ENCODE data around the gene KTN1. TPM values are rescaled to one million over a fixed set of nuclear protein-coding genes. Genes with fewer than 3 reads are reported as not detected.

Gene KTN1
- total RNA-seq, 1 donor from 2014 or later = 135 TPM

DNA sequence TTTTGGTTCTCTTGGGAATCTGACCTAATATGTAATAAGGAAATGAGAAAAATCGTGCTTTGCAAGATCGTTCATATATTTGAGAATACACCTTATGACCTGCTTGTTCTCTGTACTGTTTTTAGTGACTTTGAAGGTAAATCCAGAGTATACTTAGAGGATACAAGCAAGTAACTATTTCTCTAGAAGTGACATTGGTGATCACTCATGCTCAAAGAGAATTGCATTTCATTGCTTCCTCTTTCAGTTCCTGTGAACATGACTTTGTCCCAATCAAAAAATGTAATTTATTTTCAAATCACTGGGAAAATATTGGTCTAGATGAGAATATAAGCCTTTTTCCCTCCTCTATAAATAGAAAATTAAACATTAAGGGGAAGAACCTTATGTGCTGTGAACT lies 2.7 kb downstream of the KTN1 start:
- peak overlapping the region; percentile 7 for H3K4me3 Mint-ChIP-seq (ENCODE audit: low read depth)
- peaks cover 3% of the 10 kb centered on the region for H3K36me3 Mint-ChIP-seq (ENCODE audit: low read depth)
- no peak overlapping the region for H3K27ac Mint-ChIP-seq
- intact Hi-C loops (cut with micrococcal nuclease) = loop anchor here (5.0 to 10.0 kb wide), 2 partner anchors 60 to 308 kb away; partner anchors contain the start of gene FBXO34
- no peaks in the 10 kb centered on the region for H3K27me3 Mint-ChIP-seq (ENCODE audit: low read depth)
- H3K9me3 Mint-ChIP-seq = no peaks in the 10 kb centered on the region
- DNase-seq (ENCODE audit: low spot score) = no peak
- peaks cover 44% of the 10 kb centered on the region for H3K4me1 Mint-ChIP-seq (ENCODE audit: low read depth)

DNA sequence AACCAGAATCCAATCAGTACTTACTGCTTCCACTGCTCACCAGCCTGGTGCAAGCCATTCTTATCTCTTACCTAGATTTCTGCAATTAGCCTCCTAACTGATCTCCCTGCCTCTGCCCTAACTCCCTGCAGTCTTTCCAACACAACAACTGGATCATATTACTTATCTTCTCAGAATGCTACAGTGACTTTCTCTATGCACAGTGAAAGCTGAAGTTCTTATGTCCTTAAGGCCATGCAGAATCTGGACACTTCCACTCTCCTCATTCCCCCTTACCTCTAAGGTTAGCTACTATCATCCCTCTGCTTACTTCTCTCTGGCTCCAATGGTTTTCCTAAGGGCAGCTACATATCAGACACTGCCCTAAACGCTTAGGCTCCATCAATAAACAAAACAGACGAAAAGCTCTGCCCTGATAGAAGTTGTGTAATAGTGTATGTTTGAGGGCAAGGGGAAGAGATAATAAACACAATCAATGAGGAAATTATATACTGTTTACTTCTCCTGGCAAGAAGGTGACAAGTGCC lies 4.0 kb downstream of the KTN1 start:
- H3K27ac Mint-ChIP-seq = no peak overlapping the region
- no peak overlapping the region for H3K4me3 Mint-ChIP-seq (ENCODE audit: low read depth)
- no peaks in the 10 kb centered on the region for H3K9me3 Mint-ChIP-seq
- H3K4me1 Mint-ChIP-seq (ENCODE audit: low read depth) = peaks cover 42% of the 10 kb centered on the region
- H3K36me3 Mint-ChIP-seq (ENCODE audit: low read depth) = peaks cover 3% of the 10 kb centered on the region
- intact Hi-C loops (cut with micrococcal nuclease) = loop anchor here (5.0 to 10.0 kb wide), 2 partner anchors 58 to 309 kb away; partner anchors contain the start of gene FBXO34
- DNase-seq (ENCODE audit: low spot score) = no peak
- H3K27me3 Mint-ChIP-seq (ENCODE audit: low read depth) = no peaks in the 10 kb centered on the region

DNA sequence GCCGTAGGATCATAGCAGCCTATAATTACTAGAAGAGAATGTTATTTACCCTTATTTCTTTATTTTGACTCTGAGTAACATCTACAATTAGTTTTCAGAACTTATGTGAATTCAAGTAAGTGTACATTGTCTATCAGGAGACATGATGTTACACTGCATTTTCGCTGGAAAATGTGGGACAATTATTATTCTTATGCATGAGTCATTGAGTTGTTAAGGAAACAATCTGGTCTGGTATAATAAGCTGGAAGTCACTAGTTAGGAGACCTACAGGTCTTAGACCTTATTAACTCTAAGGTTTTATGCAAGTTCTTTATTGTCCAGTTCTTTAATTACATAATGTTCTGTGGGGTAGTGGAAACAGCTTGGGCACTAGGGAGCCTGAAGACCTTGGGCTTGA lies 5.8 kb downstream of the KTN1 start:
- no peak overlapping the region for H3K27ac Mint-ChIP-seq
- H3K4me3 Mint-ChIP-seq (ENCODE audit: low read depth) = no peak overlapping the region
- intact Hi-C loops (cut with micrococcal nuclease) = loop anchor here (10.0 kb wide), 1 partner anchor 311 kb away; the partner anchor contains the start of gene FBXO34
- H3K27me3 Mint-ChIP-seq (ENCODE audit: low read depth) = no peaks in the 10 kb centered on the region
- H3K4me1 Mint-ChIP-seq (ENCODE audit: low read depth) = peaks cover 43% of the 10 kb centered on the region
- no peak for DNase-seq (ENCODE audit: low spot score)
- H3K36me3 Mint-ChIP-seq (ENCODE audit: low read depth) = peaks cover 3% of the 10 kb centered on the region
- no peaks in the 10 kb centered on the region for H3K9me3 Mint-ChIP-seq

DNA sequence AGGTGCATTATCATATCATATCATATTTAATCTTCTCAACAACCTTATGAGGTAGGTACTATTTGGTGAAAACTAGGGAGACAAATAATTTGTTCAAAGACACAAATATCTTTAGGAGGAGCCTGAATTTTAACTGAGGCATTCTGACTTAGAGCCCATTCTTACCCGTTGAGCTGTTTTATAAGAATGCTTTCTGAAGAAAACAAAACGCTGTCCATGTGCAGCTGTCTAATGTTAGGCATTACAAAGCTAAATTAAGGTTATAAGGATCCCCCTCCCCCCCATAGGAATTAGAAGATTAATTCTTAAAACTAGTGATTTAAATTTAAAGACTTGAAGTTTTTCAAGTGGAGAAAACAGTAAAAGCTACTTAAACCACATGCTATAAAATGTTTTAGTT lies 6.4 kb downstream of the KTN1 start:
- H3K27me3 Mint-ChIP-seq (ENCODE audit: low read depth) = no peaks in the 10 kb centered on the region
- H3K27ac Mint-ChIP-seq = no peak overlapping the region
- H3K4me1 Mint-ChIP-seq (ENCODE audit: low read depth) = peaks cover 39% of the 10 kb centered on the region
- DNase-seq (ENCODE audit: low spot score) = no peak
- intact Hi-C loops (cut with micrococcal nuclease) = loop anchor here (10.0 kb wide), 1 partner anchor 312 kb away; the partner anchor contains the start of gene FBXO34
- H3K9me3 Mint-ChIP-seq = no peaks in the 10 kb centered on the region
- H3K36me3 Mint-ChIP-seq (ENCODE audit: low read depth) = no peaks in the 10 kb centered on the region
- H3K4me3 Mint-ChIP-seq (ENCODE audit: low read depth) = no peak overlapping the region

DNA sequence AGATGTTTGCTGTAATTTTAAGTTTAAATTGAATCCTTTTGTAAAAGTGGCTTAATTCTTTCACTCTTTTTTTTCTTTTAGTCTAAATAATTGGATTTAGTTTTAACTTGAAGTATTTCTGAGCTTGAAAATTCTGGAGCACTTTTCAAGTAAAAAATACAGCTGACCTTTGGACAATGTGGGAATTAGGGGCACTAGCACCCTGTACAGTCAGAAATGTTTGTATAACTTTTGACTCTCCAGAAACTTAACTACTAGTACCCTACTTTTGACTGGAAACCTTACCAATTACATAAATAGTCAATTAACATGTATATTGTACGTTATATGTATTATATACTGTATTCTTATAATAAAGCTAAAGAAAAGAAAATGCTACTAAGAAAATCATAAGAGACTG lies 7.8 kb downstream of the KTN1 start:
- Mint-ChIP-seq H3K27me3 (ENCODE audit: low read depth) (no peaks in the 10 kb centered on the region), H3K27ac (no peak overlapping the region), H3K4me3 (ENCODE audit: low read depth) (no peak overlapping the region), H3K9me3 (no peaks in the 10 kb centered on the region), H3K4me1 (ENCODE audit: low read depth) (peaks cover 39% of the 10 kb centered on the region), H3K36me3 (ENCODE audit: low read depth) (no peaks in the 10 kb centered on the region)
- intact Hi-C loops (cut with micrococcal nuclease) = loop anchor here (10.0 kb wide), 1 partner anchor 313 kb away; the partner anchor contains the start of gene FBXO34
- DNase-seq (ENCODE audit: low spot score) = no peak

DNA sequence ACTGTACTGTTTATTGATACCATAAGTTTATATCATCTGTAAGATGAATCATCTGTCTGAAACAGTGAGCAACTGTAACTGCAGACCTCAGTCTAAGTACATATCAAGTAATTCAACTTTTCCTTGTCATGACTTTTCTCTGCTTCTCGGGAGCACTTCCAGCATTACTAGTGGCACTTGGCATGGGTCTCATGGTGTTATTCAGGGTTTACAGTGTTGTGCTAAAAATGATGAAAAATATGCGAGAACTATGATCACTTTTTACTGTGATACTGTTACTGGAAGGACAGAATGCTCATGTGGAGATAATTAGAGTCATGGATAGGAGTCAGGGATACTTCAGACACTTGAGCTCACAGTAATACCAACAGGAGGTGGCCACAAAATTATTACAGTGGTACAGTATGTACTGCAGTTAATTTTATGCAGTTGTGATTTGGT lies 8.3 kb downstream of the KTN1 start:
- no peak for DNase-seq (ENCODE audit: low spot score)
- no peak overlapping the region for H3K27ac Mint-ChIP-seq
- no peaks in the 10 kb centered on the region for H3K27me3 Mint-ChIP-seq (ENCODE audit: low read depth)
- intact Hi-C loops (cut with micrococcal nuclease) = loop anchor here (10.0 kb wide), 1 partner anchor 313 kb away; the partner anchor contains the start of gene FBXO34
- H3K36me3 Mint-ChIP-seq (ENCODE audit: low read depth) = no peaks in the 10 kb centered on the region
- peaks cover 36% of the 10 kb centered on the region for H3K4me1 Mint-ChIP-seq (ENCODE audit: low read depth)
- H3K9me3 Mint-ChIP-seq = no peaks in the 10 kb centered on the region
- H3K4me3 Mint-ChIP-seq (ENCODE audit: low read depth) = no peak overlapping the region

DNA sequence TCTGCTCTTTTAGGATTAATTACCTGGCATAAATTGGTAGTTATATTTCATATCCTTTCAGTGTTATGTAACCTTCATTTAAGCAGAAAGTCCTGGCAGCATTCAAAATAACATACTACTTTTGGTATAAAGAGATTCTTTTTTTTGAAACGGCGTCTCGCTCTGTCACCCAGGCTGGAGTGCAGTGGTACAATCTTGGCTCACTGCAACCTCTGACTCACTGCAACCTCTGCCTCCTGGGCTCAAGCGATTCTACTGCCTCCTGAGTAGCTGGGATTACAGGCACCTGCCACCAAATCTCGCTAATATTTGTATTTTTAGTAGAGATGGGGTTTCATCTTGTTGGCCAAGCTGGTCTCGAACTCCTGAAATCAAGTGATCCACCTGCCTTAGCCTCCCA lies 9.2 kb downstream of the KTN1 start:
- H3K4me1 Mint-ChIP-seq (ENCODE audit: low read depth) = peaks cover 42% of the 10 kb centered on the region
- H3K27ac Mint-ChIP-seq = no peak overlapping the region
- no peak overlapping the region for H3K4me3 Mint-ChIP-seq (ENCODE audit: low read depth)
- intact Hi-C loops (cut with micrococcal nuclease) = loop anchor here (10.0 kb wide), 1 partner anchor 314 kb away; the partner anchor contains the start of gene FBXO34
- H3K36me3 Mint-ChIP-seq (ENCODE audit: low read depth) = peaks cover 4% of the 10 kb centered on the region
- H3K9me3 Mint-ChIP-seq = no peaks in the 10 kb centered on the region
- no peaks in the 10 kb centered on the region for H3K27me3 Mint-ChIP-seq (ENCODE audit: low read depth)
- DNase-seq (ENCODE audit: low spot score) = no peak

DNA sequence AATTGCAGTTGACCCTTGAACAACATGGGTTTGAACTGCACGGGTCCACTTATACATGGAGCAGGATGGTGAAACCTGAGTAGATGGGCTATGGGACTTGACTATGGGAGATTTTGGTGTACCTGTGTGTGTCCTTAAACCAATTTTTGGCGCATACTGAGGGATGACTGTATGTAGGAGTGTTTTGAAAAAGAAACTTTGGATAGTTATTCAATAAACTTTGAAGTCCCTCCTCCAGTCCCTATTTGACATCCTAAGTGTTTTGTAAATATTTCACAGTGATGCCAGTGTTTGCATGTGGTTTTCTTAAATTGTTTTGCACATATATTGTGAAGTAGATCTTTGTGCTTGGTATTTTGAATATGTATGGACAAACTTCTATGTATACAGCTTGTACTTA lies 12.4 kb downstream of the KTN1 start:
- H3K4me1 Mint-ChIP-seq (ENCODE audit: low read depth) = peaks cover 29% of the 10 kb centered on the region
- DNase-seq (ENCODE audit: low spot score) = no peak
- intact Hi-C loops (cut with micrococcal nuclease) = no loop called here
- no peaks in the 10 kb centered on the region for H3K9me3 Mint-ChIP-seq
- no peak overlapping the region for H3K4me3 Mint-ChIP-seq (ENCODE audit: low read depth)
- H3K27ac Mint-ChIP-seq = no peak overlapping the region
- peaks cover 4% of the 10 kb centered on the region for H3K36me3 Mint-ChIP-seq (ENCODE audit: low read depth)
- H3K27me3 Mint-ChIP-seq (ENCODE audit: low read depth) = no peaks in the 10 kb centered on the region

DNA sequence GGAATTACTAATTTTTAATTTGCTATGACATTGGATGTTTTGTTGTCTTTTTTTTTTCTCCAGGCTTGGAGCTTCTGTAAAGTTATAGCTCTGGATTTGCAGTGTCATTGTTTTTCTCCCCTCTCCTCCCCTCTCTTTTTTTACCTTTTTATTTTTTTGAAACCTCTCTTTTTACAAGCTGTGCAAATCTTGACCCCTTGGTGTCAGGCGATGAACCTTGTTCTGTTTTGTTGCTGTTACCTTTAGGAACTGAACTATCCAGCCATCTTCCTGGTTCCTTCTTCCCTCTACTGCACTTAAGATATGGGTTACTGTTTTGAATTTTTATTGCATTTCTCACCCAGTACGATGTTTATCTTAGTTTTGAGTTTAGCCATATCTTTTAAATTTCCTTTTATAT lies 13.7 kb downstream of the KTN1 start:
- DNase-seq (ENCODE audit: low spot score) = no peak
- peaks cover 22% of the 10 kb centered on the region for H3K4me1 Mint-ChIP-seq (ENCODE audit: low read depth)
- no peak overlapping the region for H3K27ac Mint-ChIP-seq
- no peak overlapping the region for H3K4me3 Mint-ChIP-seq (ENCODE audit: low read depth)
- intact Hi-C loops (cut with micrococcal nuclease) = no loop called here
- H3K27me3 Mint-ChIP-seq (ENCODE audit: low read depth) = no peaks in the 10 kb centered on the region
- H3K9me3 Mint-ChIP-seq = no peaks in the 10 kb centered on the region
- H3K36me3 Mint-ChIP-seq (ENCODE audit: low read depth) = peaks cover 5% of the 10 kb centered on the region

DNA sequence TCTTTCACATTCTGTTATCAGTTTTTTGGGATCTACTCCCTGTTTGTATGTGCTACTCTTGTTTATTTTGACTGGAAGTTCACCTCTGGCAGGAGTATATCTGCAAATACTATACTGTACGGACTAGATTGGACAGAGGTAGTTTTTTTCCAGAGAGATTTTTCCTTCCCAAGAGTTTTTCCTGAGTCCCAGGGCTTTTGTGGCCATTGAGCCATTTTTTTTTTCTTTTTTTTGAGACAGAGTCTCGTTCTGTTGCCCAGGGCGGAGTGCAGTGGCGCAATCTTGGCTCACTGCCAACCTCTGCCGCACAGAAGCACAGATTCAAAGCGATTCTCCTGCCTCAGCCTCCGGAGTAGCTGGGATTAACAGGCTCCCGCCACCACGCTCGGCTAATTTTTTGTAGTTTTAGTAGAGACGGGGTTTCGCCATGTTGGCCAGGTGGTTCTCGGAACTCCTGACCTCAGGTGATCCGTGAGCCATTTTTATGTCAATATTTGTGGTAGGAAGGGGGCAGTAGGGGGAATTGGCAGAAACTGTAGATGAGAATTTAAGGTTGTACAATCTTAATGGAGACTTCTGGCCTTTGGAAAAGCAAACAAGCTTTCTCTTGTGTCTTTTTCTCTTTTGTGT lies 19.4 kb downstream of the KTN1 start:
- peaks cover 8% of the 10 kb centered on the region for H3K36me3 Mint-ChIP-seq (ENCODE audit: low read depth)
- H3K9me3 Mint-ChIP-seq = no peaks in the 10 kb centered on the region
- peaks cover 8% of the 10 kb centered on the region for H3K4me1 Mint-ChIP-seq (ENCODE audit: low read depth)
- H3K27me3 Mint-ChIP-seq (ENCODE audit: low read depth) = no peaks in the 10 kb centered on the region
- H3K27ac Mint-ChIP-seq = no peak overlapping the region
- H3K4me3 Mint-ChIP-seq (ENCODE audit: low read depth) = no peak overlapping the region
- DNase-seq (ENCODE audit: low spot score) = no peak
- intact Hi-C loops (cut with micrococcal nuclease) = no loop called here

DNA sequence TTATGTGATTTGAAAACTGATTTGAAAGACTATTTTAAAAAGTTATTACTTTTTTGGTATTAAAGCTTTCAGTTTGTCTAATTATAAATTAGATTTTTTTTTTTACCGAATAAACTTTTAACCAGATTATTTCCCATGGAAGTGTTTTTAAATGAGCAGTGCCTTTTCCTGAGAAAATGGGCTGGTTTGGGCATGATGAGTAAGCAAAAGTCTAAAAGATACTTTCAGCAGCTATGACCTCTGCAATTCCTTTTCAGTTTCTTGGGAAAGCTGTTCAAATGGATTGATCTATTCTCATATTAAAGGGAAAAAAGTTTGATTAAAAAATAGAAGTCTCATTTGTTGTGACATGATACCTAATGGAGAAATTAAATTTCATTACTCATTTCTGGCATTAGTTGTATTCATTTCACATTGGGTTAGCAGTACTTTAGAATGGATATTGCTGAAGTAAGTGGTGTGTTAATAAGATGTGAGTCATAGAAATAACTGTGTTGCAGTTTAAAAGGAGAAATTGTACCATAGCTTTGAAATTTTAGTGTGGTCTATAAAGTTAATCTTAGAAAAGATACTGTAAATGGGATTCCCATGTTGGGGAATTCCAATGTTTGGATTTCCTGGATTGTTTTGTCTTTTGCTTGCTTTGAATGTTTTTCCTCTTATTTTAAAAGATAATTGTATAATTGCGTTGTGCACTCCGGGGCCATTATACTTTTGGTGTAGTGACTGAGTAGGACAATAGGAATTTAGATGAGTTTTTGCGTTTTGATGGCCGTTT lies 21.0 kb downstream of the KTN1 start:
- Mint-ChIP-seq H3K4me3 (ENCODE audit: low read depth) (no peak overlapping the region), H3K4me1 (ENCODE audit: low read depth) (peaks cover 3% of the 10 kb centered on the region), H3K36me3 (ENCODE audit: low read depth) (peaks cover 8% of the 10 kb centered on the region), H3K9me3 (no peaks in the 10 kb centered on the region), H3K27me3 (ENCODE audit: low read depth) (no peaks in the 10 kb centered on the region), H3K27ac (no peak overlapping the region)
- intact Hi-C loops (cut with micrococcal nuclease) = no loop called here
- DNase-seq (ENCODE audit: low spot score) = no peak

DNA sequence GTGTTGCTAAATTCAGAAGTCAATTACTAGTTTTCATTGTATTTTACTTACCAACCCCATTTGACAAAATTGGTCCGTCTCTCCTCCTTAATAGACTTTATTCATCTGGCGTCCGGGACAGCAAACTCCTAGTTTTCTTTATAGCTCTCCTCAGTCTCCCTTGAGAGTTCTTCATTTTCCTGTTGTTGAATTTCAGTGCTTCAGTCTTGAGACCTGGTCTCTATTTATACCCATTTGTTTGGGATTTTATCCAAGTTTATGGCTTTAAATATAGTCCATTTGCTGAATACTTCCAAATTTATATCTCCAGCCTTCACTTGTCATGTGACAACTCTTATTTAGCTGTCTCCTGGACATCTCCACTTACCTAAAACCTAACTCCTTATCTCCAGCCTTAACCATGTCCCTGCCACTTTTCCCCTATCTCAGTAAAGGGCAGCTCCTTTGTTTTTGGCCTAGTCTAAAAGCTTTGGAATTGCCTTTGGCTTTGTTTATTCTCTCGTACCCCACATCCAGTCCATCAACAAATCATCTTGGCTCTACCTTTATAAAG lies 23.5 kb downstream of the KTN1 start:
- Mint-ChIP-seq H3K4me1 (ENCODE audit: low read depth) (peaks cover 3% of the 10 kb centered on the region), H3K36me3 (ENCODE audit: low read depth) (peaks cover 8% of the 10 kb centered on the region), H3K4me3 (ENCODE audit: low read depth) (no peak overlapping the region), H3K27ac (no peak overlapping the region), H3K9me3 (no peaks in the 10 kb centered on the region), H3K27me3 (ENCODE audit: low read depth) (no peaks in the 10 kb centered on the region)
- intact Hi-C loops (cut with micrococcal nuclease) = no loop called here
- DNase-seq (ENCODE audit: low spot score) = no peak
